GM18519 (cell line): Measurements from ENCODE around the gene STAT3.
"Not testable (repeated sequence)": the region's sequence is repeated elsewhere in the genome, so short reads cannot be mapped to it uniquely, and the experiment has no call there.

Source experiments
- ATAC-seq: cut with Tn5 transposase; IDR thresholded peaks from one replicate; pipeline ENCODE4 v1.9.1; 2021; ENCODE audit warnings: mild to moderate bottlenecking, moderate library complexity; ENCODE audit not compliant: unreplicated experiment, low FRiP score

STAT3 gene

GRCh38 chr17:42303694-42304093, 84.5 kb downstream of the STAT3 start:
- no peak for ATAC-seq

DNA sequence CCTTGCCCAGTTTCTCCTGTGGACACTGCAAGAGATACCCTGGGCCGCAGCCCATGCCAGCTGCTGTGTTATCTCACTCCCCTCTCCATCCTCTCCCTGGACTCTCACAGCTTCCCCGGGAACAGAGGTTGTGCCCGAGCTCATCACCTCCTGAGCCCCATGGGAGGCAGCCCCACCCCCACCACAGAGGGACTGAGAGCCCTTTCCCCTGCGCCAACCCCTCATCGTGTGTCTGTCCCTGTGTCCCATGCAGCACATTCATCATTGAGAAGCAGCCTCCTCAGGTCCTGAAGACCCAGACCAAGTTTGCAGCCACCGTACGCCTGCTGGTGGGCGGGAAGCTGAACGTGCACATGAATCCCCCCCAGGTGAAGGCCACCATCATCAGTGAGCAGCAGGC, 87.2 kb downstream of the STAT3 start:
- ATAC-seq: no peak

- not testable (repeated sequence) for ATAC-seq
These were observed 88.3 kb downstream of the STAT3 start for GRCh38 chr17:42299913-42300312.

DNA sequence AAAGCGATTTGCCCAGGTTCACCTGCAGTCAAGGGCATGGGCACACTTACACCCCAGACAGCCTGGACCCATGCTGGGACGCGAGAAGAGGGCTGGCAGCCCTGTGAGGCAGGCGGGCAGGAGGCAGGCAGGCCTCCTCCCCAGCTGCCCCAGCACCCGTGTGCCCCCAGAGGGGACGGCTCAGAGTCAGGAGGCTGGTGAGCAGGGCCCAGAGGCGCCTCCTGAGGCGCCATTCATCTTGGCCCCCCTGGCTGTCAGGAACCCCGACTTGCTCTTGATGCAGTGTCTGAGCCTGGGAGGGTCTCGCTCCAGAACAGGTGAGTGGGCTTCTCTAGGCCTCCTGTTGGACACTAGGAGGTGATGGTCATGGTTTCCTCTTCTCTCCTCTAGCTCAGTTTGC, 88.9 kb downstream of the STAT3 start:
- ATAC-seq: not testable (repeated sequence)

DNA sequence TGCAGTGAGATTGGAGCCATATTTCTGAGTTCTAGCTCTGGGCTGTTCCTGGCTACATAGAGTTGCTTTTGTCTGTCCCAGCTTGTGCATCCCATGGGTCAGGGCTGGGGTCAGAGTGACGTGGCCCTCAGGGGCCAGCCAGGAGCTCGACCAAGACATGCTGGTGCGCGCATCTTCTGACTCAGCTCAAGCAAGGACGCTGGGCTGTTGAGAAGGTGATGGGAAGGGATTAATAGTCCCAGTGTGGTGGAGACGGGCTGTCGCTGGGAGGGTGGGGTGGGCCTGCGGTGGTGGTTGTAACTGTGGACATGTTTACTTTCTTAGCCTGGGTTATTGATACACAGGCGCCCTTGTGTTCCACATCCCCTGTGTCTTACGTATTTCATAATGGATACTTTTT, 90.5 kb downstream of the STAT3 start:
- not testable (repeated sequence) for ATAC-seq

- no peak for ATAC-seq
These were observed 92.2 kb downstream of the STAT3 start for GRCh38 chr17:42296012-42296411.

- ATAC-seq: no peak
These were observed 93.5 kb downstream of the STAT3 start for GRCh38 chr17:42294469-42295398.

- ATAC-seq: no peak
These were observed 97.1 kb downstream of the STAT3 start for GRCh38 chr17:42291129-42291528.

GRCh38 chr17:42290577-42290976, 97.7 kb downstream of the STAT3 start:
- ATAC-seq: no peak

- ATAC-seq: no peak
These were observed 98.5 kb downstream of the STAT3 start for GRCh38 chr17:42289611-42290181.

DNA sequence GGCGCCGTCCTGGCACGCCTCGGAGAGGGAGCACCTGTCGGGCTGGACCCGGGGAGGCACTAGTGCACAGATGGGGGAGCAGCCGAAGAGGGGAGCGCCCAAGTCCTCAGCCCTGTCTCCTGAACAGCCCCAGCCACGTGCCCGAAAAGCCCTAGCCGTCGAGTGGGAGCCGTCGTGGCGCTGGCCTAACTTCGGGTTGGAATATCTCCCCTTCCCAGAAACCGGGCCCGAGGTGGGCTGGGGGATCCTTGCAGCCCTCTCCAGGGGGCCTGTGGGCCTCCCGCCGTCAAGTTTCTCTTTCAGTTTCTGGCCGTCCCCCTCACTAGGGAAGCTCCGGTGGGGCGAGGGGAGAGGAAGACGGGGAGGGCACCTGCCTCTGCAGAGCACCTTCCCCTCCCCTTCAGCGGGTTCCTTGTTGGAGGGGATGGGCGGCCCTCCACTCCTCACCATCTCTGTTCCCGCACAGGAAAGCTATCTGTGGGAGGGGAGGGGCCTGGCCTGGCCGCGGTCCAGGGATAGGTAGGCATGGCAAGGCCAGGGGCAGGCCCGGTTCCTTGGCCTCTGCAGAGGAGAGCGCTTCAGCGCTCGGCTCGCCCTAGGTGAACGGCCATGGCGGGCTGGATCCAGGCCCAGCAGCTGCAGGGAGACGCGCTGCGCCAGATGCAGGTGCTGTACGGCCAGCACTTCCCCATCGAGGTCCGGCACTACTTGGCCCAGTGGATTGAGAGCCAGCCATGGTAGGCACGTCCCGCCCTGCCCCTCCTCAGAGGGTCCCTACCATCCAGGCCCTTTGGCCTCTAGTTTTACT, 99.2 kb downstream of the STAT3 start:
- ATAC-seq: no peak

- no peak for ATAC-seq
These were observed 100.1 kb downstream of the STAT3 start, which contains the start of gene STAT5A for GRCh38 chr17:42287977-42288802. STAT5A (plus strand) TSS chr17:42288498; CDS start chr17:42289412, 914 bp downstream.

GRCh38 chr17:42287305-42287976, 100.8 kb downstream of the STAT3 start:
- no peak for ATAC-seq

DNA sequence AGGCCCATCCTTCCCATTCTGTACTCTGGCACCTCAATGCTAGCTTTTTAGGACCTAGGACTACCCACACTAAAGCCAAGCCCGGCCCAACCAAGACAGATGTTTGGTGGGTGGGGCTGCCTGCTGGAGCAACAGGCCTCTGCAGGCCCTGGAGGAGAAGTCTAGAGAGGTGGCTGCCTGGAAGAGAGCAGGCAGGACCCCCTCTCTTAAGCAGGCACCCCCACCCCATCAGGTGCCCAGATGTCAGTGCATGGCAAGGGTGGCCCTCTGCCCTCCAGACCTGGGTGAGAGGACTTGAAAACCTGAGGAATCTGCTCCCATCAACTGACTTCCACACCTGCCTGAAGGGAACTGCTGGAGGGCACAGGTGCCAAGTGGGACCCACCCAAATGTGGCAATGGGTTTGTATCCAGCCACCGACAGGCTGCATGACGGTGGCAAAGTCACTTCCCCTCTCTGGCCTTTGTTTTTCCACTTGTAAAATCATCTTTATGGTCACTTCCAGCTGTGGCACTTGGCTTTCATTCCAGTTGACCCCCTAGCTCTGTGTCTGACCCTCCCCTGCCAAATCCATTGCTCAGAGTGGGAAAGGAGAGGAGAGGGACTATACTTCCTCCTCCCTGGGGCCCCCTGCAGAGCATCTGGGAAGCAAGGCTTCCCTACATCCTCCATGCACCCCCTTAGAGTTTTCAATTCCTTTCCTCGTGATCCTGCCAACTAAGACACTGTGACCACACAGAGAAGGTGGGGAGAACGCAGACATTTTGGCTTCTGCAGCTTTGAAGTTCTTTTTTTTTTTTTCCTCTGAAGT, 101.6 kb downstream of the STAT3 start:
- ATAC-seq: no peak

GRCh38 chr17:42285346-42286050, 102.7 kb downstream of the STAT3 start:
- ATAC-seq: no peak

- no peak for ATAC-seq
These were observed 103.7 kb downstream of the STAT3 start for GRCh38 chr17:42284566-42284965.

GRCh38 chr17:42284024-42284369, 104.2 kb downstream of the STAT3 start:
- no peak for ATAC-seq
